Right lobe of liver (tissue), 6 donors: ENCODE data around the gene ITGA7. TPM values are rescaled to one million over a fixed set of nuclear protein-coding genes. Genes with fewer than 3 reads are reported as not detected.
A peak's percentile ranks its signal among the peaks of the same experiment; 100 is the strongest.
"Not testable (repeated sequence)": the region's sequence is repeated elsewhere in the genome, so short reads cannot be mapped to it uniquely, and the experiment has no call there.

Experiments
- ATAC-seq, 4 donors: fragments of 200-7000 bp; cut with Tn5 transposase; one replicate each; pipeline ENCODE4 v1.9.1; 2020; ENCODE audit warnings: mild to moderate bottlenecking in 4 of 4, moderate library complexity in 4 of 4
- DNase-seq, 3 donors: peaks; one replicate each; pipeline ENCODE4 v3.0.0-alpha.2; 2020
- H3K27ac ChIP-seq, 3 donors: fragments of 200-600 bp; one replicate each; pipeline ENCODE4 v1.8.0; 2022
- H3K27me3 ChIP-seq, 2 donors: fragments of 200-600 bp; one replicate each; pipeline ENCODE4 v1.8.0; 2022
- H3K36me3 ChIP-seq, 4 donors: fragments of 200-600 bp; sonication (generic) in 1 of 4; one replicate each; pipeline versions ENCODE4 v1.5.1 to v1.8.0; 2017 to 2022; ENCODE audit warnings: control low read depth in 1 of 4
- H3K4me1 ChIP-seq, 4 donors: fragments of 200-600 bp; sonication (generic) in 1 of 4; one replicate each; pipeline versions ENCODE4 v1.5.1 to v1.8.0; 2017 to 2022; ENCODE audit warnings: control low read depth in 1 of 4
- H3K4me3 ChIP-seq, 3 donors: fragments of 200-600 bp; one replicate each; pipeline ENCODE4 v1.8.0; 2022
- H3K9me3 ChIP-seq, 4 donors: fragments of 200-600 bp; sonication (generic) in 1 of 4; one replicate each; pipeline versions ENCODE4 v1.5.1 to v1.8.0; 2017 to 2022; ENCODE audit warnings: control low read depth in 1 of 4
- POLR2A ChIP-seq: fragments of 450-650 bp; IDR thresholded peaks from one replicate; pipeline ENCODE4 v1.6.1; 2017; ENCODE audit warnings: antibody characterized with exemption, mild to moderate bottlenecking
- WGBS: methylation state at CpG from one replicate; pipeline ENCODE4 v1.1.6; 2018; ENCODE audit warnings: low coverage, low lambda C conversion rate; ENCODE audit not compliant: insufficient coverage; ENCODE audit errors: missing lambda C conversion rate; 5-methylcytosine and 5-hydroxymethylcytosine counted together
- intact Hi-C, 2 donors: fragments of 100-400 bp; cut with DNase I; formaldehyde crosslinking; loops; one replicate each; pipeline versions ENCODE4 v1.11.2 to v1.14.1; 2022
- total RNA-seq, 6 experiments: library from RNA; depleted of rRNA in 2 of 6; stranded (reverse); fragments of >200 nt in 2 of 6; fragmentation: NEBNext Ultra II Directional in 3 of 6; extraction: Animal tissue kit (Norgen Biotek cat#: 25700) in 3 of 6; gene quantifications; one replicate each; pipeline versions ENCODE4 v1.1.0 to v1.2.4, GENCODE V29; 2016 to 2023
- TF ChIP-seq, protein P1 (sequence below), 4 donors: fragments of 200-600 bp in 3 of 4; fragments of 450-650 bp in 1 of 4; IDR thresholded peaks; one replicate each; pipeline versions ENCODE4 v1.5.1 to v1.8.0; 2016 to 2022; ENCODE audit warnings: antibody characterized with exemption in 4 of 4, mild to moderate bottlenecking in 2 of 4
- donor health status: DM: no; HTN: yes; CAD: no.
- donor health status: DM: no; HTN: no; CAD: no.
- donor health status: DM: no; HTN: no; CAD: no.
- donor health status: DM: no; HTN: yes; CAD: no.
- donor health status: DM: no; HTN: yes; CAD: no.

Gene ITGA7
- total RNA-seq, 6 experiments from 2014 or later, result 3.1 to 20.1 (median 8.3) TPM

DNA sequence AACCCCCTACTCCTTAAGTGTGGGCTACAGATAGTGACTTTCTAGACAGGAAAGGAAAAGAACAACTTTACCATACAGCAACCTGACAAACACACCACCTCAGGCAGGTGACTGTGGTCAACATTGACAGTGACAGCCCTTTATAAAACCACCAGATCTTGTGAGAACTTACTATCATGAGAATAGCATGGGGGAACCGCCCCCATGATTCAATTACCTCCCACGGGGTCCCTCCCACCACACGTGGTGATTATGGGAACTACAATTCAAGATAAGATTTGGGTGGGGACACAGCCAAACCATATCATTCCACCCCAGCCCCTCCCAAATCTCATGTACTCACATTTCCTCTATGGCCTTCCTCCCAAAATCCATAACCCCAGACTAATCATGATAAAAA is 54.7 kb downstream of the ITGA7 start:
- WGBS, result 62% methylated on average over 3 of the region's 3 CpGs
- Histone ChIP-seq H3K4me1 (peaks cover 0 to 7% (median 2%) of the 10 kb centered on the region in 4 donors), H3K27me3 (no peaks in the 10 kb centered on the region), H3K36me3 (no peaks in the 10 kb centered on the region), H3K4me3 (no peak overlapping the region), H3K9me3 (no peaks in the 10 kb centered on the region), H3K27ac (no peak overlapping the region)
- intact Hi-C loops, result no loop called here
- no peak for TF ChIP-seq POLR2A
- TF ChIP-seq, protein P1, sequence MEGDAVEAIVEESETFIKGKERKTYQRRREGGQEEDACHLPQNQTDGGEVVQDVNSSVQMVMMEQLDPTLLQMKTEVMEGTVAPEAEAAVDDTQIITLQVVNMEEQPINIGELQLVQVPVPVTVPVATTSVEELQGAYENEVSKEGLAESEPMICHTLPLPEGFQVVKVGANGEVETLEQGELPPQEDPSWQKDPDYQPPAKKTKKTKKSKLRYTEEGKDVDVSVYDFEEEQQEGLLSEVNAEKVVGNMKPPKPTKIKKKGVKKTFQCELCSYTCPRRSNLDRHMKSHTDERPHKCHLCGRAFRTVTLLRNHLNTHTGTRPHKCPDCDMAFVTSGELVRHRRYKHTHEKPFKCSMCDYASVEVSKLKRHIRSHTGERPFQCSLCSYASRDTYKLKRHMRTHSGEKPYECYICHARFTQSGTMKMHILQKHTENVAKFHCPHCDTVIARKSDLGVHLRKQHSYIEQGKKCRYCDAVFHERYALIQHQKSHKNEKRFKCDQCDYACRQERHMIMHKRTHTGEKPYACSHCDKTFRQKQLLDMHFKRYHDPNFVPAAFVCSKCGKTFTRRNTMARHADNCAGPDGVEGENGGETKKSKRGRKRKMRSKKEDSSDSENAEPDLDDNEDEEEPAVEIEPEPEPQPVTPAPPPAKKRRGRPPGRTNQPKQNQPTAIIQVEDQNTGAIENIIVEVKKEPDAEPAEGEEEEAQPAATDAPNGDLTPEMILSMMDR (IDR thresholded peaks at IDR 0.05), result no peak
- no peak for DNase-seq
- no peak for ATAC-seq

DNA sequence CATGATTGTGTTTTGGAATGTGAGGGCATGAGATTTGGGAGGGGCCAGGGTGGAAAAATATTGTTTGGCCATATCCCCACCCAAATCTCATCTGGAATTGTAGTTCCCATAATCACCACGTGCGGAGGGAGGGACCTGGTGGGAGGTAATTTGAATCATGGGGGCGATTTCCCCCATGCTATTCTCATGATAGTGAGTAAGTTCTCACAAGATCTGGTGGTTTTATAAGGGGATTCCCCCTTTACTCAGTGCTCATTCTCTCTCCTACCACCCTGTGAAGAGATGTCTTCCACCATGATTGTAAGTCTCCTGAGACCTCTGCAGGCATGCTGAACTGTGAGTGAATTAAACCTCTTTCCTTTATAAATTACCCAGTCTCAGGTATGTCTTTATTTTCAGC is 55.4 kb downstream of the ITGA7 start:
- Histone ChIP-seq H3K9me3 (no peaks in the 10 kb centered on the region), H3K4me1 (peaks cover 0 to 2% (median 0%) of the 10 kb centered on the region in 4 donors), H3K27ac (no peak overlapping the region), H3K4me3 (no peak overlapping the region), H3K27me3 (no peaks in the 10 kb centered on the region), H3K36me3 (no peaks in the 10 kb centered on the region)
- intact Hi-C loops, result no loop called here
- 60% methylated on average over 1 of the region's 3 CpGs for whole genome bisulfite sequencing
- no peak for DNase-seq
- TF ChIP-seq POLR2A, result no peak
- TF ChIP-seq, protein P1 (IDR thresholded peaks at IDR 0.05), result no peak
- no peak for ATAC-seq

DNA sequence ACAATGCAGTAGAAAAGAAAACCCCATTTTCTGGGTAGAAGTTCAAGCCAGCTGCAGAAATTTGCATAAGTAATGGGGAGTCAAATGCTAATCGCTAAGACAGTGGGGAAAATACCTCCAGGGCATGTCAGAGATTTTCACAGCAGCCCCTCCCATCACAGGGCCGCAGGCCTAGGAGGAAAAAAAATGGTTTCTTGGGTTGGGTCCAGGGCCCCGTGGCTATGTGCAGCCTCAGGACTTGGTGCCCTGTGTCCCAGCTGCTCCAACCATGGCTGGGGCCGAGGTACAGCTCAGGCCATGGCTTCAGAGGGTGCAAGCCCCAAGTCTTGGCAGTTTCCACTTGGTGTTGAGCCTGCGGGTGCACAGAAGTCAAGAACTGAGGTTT is 56.4 kb downstream of the ITGA7 start:
- H3K27me3 ChIP-seq, result no peaks in the 10 kb centered on the region
- ATAC-seq (no peak), DNase-seq (peak in 1 of 3 donors; percentile 40)
- no peak for TF ChIP-seq POLR2A
- TF ChIP-seq, protein P1 (IDR thresholded peaks at IDR 0.05), result no peak
- no peaks in the 10 kb centered on the region for H3K9me3 ChIP-seq
- no peak overlapping the region for H3K27ac ChIP-seq
- intact Hi-C loops, result no loop called here
- WGBS, result 66% methylated on average over 2 of the region's 5 CpGs
- no peaks in the 10 kb centered on the region for H3K36me3 ChIP-seq
- no peak overlapping the region for H3K4me3 ChIP-seq
- H3K4me1 ChIP-seq, result no peaks in the 10 kb centered on the region

DNA sequence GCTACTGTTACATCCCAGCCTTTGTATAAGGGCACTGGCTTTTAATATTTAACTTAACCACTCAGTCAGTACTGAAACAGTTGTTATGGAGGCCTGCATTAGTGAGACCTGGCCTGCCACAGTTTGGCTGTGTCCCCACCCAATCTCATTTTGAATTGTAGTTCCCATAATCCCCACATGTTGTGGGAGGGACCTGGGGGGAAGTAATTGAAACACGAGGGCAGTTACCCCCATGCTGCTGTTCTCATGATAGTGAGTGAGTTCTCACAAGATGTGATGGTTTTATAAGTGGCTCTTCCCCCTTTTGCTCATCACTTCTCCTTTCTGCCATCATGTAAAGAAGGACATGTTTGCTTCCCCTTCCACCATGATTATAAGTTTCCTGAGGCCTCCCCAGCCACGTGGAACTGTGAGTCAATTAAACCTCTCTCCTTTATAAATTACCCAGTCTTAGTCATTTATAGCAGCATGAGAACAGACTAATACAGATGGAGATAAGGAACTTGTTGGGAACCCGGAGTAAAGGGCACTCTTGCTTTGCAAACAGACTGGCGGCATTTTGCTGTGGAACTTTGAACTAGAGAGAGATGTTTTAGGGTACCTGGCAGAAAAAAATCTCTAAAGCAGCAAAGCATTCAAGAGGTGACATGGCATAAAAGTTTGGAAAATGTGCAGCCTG is 56.9 kb downstream of the ITGA7 start:
- H3K27ac ChIP-seq, H3K4me3 ChIP-seq, H3K4me1 ChIP-seq, intact Hi-C loops, ATAC-seq, H3K9me3 ChIP-seq, H3K27me3 ChIP-seq, H3K36me3 ChIP-seq: not testable (repeated sequence)
- peak in 1 of 3 donors; percentile 39 for DNase-seq
- WGBS, result 15% methylated on average over 4 of the region's 4 CpGs

GRCh38 chr12:55647027-55647426 is 60.7 kb downstream of the ITGA7 start:
- Histone ChIP-seq H3K27me3 (no peaks in the 10 kb centered on the region), H3K27ac (peak overlapping the region in 2 of 3 donors; percentile 19 to 47), H3K4me1 (no peaks in the 10 kb centered on the region), H3K9me3 (no peaks in the 10 kb centered on the region), H3K36me3 (no peaks in the 10 kb centered on the region), H3K4me3 (no peak overlapping the region)
- DNase-seq, result peak in 1 of 3 donors; percentile 29
- WGBS, result 95% methylated on average over 3 of the region's 5 CpGs
- TF ChIP-seq, protein P1 (IDR thresholded peaks at IDR 0.05), result no peak
- TF ChIP-seq POLR2A, result no peak
- no peak for ATAC-seq
- intact Hi-C loops, result no loop called here
